ENCODE data around the gene SYT4. TPM values are rescaled to one million over a fixed set of nuclear protein-coding genes. Genes with fewer than 3 reads are reported as not detected.

SYT4 gene
- total RNA-seq, 2 donors from 2014 or later = not detected

DNA sequence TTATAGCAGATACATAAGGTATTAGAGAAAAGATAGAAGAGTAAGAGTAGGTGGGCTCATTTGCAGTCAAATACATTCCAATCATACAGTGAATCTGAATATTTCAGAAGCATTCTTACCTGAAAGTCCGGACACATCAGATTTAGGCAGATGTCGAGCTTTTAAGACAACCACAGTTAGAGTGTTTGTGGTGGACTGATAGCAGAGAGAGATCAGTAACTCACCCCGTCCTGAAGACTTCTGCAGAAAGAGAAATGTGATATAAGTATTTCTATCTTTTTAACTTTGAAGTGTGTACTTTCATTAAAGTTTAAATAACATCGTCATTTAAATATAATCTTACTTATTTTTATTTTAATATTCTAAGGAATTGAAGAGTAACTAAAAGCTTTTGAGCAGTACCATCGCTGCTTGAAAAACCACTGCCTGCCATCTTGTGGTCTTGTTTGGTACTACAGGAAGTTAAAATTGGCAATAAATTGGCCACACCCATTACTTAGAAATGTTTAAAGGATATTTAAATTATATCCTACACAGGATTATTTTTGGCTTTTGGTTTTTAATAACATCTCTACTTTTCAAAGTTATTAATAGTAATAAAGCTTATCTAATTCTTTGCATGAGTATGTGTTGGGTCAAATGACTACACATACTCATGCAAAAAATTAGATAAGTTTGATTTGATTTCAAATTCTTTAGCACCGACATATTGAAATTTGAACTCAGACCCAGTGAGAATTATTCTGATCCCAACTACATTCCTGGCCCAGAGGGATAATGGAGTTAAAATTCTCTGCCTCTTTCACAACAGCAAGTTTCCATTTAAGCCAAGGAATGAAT is 5.5 kb downstream of the SYT4 start:
- Mint-ChIP-seq H3K4me1 (ENCODE audit: low read depth) (no peaks in the 10 kb centered on the region), H3K36me3 (ENCODE audit: insufficient read depth in 2 of 2) (no peaks in the 10 kb centered on the region), H3K27ac (no peak overlapping the region), H3K4me3 (no peak overlapping the region), H3K9me3 (no peaks in the 10 kb centered on the region), H3K27me3 (ENCODE audit: low read depth) (no peaks in the 10 kb centered on the region)
- DNase-seq (peak; percentile 10 to 41), ATAC-seq (replicated peaks in 1 of 2) (no peak)

DNA sequence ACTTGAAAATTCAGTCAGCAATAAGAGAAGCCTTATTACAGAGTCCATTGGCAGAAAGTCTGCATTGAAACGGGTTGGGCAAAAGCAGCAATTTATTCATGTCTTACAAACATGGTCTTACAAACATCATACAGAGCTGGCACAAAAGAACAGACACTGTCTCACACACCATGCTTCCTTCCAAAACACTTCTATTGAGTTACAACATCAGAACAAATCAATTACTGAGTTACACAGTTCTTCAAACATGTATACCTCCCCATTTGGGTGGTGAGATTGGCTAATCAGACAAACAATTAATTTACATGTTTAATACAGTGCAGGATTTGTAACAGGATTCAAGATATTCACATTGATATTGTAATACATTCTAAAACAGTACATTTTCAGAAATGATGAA is 9.5 kb downstream of the SYT4 start:
- ATAC-seq (replicated peaks in 1 of 2) (no peak), DNase-seq (no peak)
- Mint-ChIP-seq H3K27me3 (ENCODE audit: low read depth) (no peaks in the 10 kb centered on the region), H3K9me3 (peaks cover 5 to 11% of the 10 kb centered on the region in 2 donors), H3K36me3 (ENCODE audit: insufficient read depth in 2 of 2) (no peaks in the 10 kb centered on the region), H3K4me1 (ENCODE audit: low read depth) (no peaks in the 10 kb centered on the region), H3K4me3 (no peak overlapping the region), H3K27ac (no peak overlapping the region)

DNA sequence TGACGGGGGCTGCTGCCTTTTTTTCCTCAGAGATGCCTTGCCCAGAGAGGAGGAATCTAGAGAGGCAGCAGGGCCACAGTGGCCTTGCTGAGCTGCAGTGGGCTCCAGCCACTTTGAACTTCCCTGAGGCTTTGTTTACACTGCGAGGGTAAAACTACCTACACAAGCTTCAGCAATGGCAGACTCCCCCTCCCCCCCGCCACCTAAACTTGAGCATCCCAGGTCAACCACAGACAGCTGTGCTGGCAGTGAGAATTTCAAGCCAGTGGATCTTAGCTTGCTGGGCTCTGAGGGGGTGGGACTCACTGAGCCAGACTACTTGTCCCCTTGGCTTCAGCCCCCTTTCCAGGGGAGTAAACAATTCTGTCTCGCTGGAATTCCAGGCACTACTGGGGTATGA is 11.8 kb downstream of the SYT4 start:
- Mint-ChIP-seq H3K27ac (no peak overlapping the region), H3K36me3 (ENCODE audit: insufficient read depth in 2 of 2) (no peaks in the 10 kb centered on the region), H3K4me3 (no peak overlapping the region), H3K9me3 (peaks cover 11 to 15% of the 10 kb centered on the region in 2 donors), H3K27me3 (ENCODE audit: low read depth) (no peaks in the 10 kb centered on the region), H3K4me1 (ENCODE audit: low read depth) (no peaks in the 10 kb centered on the region)
- DNase-seq (no peak), ATAC-seq (replicated peaks in 1 of 2) (no peak)

DNA sequence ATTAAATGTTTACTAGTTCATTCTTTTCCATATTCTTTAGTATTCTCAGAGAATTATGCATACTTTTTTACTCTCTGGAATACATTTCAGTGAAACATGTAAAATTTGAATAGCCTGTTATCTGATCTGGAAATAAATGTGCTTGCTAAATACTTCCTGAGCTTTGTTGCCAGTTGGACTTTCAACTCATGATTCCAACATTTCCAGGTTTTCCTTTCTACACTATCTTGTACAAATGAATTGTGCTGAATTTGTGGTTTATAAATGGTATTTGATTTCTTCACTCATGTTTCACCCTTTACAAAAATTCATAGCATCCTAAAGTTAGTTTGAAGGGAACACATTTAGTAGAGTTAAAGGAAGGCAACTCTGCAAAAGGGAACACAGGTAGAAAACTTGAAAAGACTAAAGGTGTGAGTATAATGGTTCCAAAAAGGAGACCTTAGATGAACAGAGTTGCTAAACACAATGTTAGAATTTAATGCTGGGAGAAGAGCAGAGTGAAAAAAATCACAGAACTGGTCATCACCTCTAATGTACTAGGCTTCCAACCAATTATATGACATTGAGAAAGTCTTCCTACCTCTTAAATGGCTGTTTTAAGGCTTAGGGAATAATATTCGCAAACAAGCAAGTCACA is 28.6 kb downstream of the SYT4 start:
- H3K36me3 Mint-ChIP-seq (ENCODE audit: insufficient read depth in 2 of 2) = no peaks in the 10 kb centered on the region
- no peaks in the 10 kb centered on the region for H3K4me1 Mint-ChIP-seq (ENCODE audit: low read depth)
- DNase-seq (no peak), ATAC-seq (replicated peaks in 1 of 2) (no peak)
- no peaks in the 10 kb centered on the region for H3K27me3 Mint-ChIP-seq (ENCODE audit: low read depth)
- no peak overlapping the region for H3K4me3 Mint-ChIP-seq
- H3K9me3 Mint-ChIP-seq = peaks cover 0 to 6% of the 10 kb centered on the region in 2 donors
- no peak overlapping the region for H3K27ac Mint-ChIP-seq

DNA sequence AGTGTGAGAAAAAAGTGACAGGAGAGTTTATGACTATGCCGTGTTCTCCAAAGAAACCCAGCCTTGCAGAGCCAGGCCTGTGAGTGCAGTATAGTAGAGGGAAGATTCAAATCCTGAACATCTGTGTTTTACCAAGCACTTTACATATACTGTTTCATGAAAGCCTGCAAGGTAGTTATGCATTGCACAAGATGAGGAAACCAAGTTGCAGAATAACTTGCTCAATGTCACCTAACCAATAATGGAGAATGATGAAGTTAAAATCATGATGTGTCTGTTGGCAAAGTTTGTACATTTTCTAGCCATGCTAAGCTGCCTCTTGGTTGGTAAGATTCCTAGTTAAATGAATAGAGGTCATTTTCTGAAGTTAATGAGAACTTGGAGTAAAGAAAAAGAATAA is 29.3 kb downstream of the SYT4 start:
- ATAC-seq (replicated peaks in 1 of 2) (no peak), DNase-seq (no peak)
- Mint-ChIP-seq H3K27me3 (ENCODE audit: low read depth) (no peaks in the 10 kb centered on the region), H3K9me3 (peaks cover 0 to 6% of the 10 kb centered on the region in 2 donors), H3K4me1 (ENCODE audit: low read depth) (no peaks in the 10 kb centered on the region), H3K36me3 (ENCODE audit: insufficient read depth in 2 of 2) (no peaks in the 10 kb centered on the region), H3K4me3 (no peak overlapping the region), H3K27ac (no peak overlapping the region)

DNA sequence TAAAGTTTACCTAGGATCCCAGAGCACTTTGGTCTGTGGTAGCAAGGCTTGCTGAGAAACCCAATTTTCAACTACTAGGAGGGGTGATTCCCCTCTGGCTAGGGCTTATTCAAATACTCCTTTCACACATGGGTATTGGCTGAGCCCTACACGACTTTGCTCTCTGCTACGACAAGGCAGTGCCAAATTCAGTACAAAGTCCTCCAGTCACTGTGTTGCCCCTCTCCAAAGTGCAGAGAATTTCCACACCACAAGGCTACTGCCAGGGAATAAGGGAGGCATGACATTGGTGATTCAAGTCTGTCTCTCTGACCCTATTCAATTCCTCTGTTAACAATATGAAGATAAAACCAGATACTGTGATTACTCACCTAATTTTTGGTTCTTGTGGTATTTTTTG is 38.9 kb downstream of the SYT4 start:
- peaks cover 0 to 5% of the 10 kb centered on the region in 2 donors for H3K9me3 Mint-ChIP-seq
- ATAC-seq (replicated peaks in 1 of 2) (no peak), DNase-seq (no peak)
- no peaks in the 10 kb centered on the region for H3K27me3 Mint-ChIP-seq (ENCODE audit: low read depth)
- no peaks in the 10 kb centered on the region for H3K4me1 Mint-ChIP-seq (ENCODE audit: low read depth)
- no peak overlapping the region for H3K4me3 Mint-ChIP-seq
- H3K27ac Mint-ChIP-seq = no peak overlapping the region
- H3K36me3 Mint-ChIP-seq (ENCODE audit: insufficient read depth in 2 of 2) = no peaks in the 10 kb centered on the region

DNA sequence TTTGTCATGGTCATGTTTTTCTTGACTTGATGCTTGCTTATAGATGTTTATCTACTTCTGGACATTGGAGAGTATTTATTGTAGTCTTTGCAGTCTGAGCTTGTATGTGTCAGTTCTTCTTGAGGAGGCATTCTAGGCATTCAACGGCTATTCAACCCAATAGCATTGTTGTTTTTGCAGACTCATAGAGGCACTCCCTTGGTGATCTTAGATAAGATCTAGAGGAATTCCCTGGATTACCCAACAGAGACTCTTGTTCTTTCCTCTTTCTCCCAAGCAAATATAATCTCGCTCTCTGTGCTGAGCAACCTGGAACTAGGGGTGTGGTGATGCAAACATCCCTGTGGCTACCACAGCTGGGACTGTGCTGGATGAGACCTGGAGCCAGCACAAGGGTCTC is 40.4 kb downstream of the SYT4 start:
- ATAC-seq (replicated peaks in 1 of 2) (no peak), DNase-seq (no peak)
- H3K27ac Mint-ChIP-seq = no peak overlapping the region
- no peaks in the 10 kb centered on the region for H3K36me3 Mint-ChIP-seq (ENCODE audit: insufficient read depth in 2 of 2)
- H3K4me3 Mint-ChIP-seq = no peak overlapping the region
- H3K4me1 Mint-ChIP-seq (ENCODE audit: low read depth) = no peaks in the 10 kb centered on the region
- H3K9me3 Mint-ChIP-seq = peaks cover 3 to 9% of the 10 kb centered on the region in 2 donors
- no peaks in the 10 kb centered on the region for H3K27me3 Mint-ChIP-seq (ENCODE audit: low read depth)

DNA sequence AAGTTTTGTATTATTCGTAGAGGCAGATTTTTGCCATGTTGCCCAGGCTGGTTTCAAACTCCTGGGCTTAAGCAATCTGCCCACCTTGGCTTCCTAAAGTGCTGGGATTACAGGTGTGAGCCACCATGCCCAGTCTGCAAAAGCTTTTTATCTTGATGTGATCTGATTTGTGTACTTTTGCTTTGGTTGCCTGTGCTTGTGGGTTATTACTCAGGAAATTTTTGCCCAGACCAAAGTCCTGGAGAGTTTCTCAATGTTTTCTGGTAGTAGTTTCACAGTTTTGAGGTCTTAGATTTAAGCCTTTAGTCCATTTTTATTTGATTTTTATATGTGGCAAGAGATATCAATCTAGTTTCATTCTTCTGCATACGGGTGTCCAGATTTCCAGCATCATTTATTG is 42.4 kb downstream of the SYT4 start:
- Mint-ChIP-seq H3K4me1 (ENCODE audit: low read depth) (no peaks in the 10 kb centered on the region), H3K4me3 (no peak overlapping the region), H3K27me3 (ENCODE audit: low read depth) (no peaks in the 10 kb centered on the region), H3K27ac (no peak overlapping the region), H3K36me3 (ENCODE audit: insufficient read depth in 2 of 2) (no peaks in the 10 kb centered on the region), H3K9me3 (peaks cover 3 to 10% of the 10 kb centered on the region in 2 donors)
- DNase-seq (no peak), ATAC-seq (replicated peaks in 1 of 2) (no peak)

DNA sequence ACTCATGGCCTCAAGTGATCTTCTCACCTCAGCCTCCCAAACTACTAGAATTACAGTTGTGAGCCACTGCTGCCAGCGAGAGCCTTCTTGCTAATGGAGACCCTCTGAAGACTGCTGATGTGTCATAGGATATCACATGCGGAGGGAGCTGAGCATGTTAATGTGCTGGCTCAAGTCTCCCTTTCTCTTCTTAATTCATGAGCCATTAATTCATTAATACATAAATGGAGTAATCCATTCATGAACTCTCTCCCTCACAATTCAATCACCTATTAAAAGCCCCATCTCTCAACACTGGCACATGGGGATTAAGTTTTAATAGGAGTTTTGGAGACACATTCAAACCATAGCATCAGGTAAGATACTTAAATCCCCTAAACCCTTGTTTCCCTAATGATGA is 54.8 kb downstream of the SYT4 start:
- Mint-ChIP-seq H3K4me1 (ENCODE audit: low read depth) (no peaks in the 10 kb centered on the region), H3K4me3 (no peak overlapping the region), H3K9me3 (peaks cover 5 to 11% of the 10 kb centered on the region in 2 donors), H3K27ac (no peak overlapping the region), H3K27me3 (ENCODE audit: low read depth) (no peaks in the 10 kb centered on the region), H3K36me3 (ENCODE audit: insufficient read depth in 2 of 2) (no peaks in the 10 kb centered on the region)
- no peak for DNase-seq
- no peak for ATAC-seq (replicated peaks in 1 of 2)

DNA sequence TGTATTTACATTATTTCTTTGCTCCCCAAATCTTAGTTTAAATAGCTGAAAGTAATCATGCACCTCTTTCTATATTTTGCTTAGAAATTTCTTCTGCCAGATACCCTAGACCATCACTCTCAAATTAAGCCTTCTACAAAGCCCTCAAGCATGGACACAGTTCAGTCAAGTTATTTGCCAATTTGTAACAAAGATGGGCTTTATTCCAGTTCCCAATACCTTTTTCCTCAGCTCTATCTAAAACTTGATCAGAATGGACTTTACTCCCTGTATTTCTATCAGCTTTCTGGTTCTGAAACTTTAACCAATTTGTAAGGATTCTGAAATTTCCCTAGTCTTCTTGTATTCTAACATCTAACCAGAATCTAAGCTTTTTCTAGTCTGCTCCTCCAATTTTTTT is 56.6 kb downstream of the SYT4 start:
- no peak for DNase-seq
- no peaks in the 10 kb centered on the region for H3K36me3 Mint-ChIP-seq (ENCODE audit: insufficient read depth in 2 of 2)
- no peaks in the 10 kb centered on the region for H3K4me1 Mint-ChIP-seq (ENCODE audit: low read depth)
- no peak overlapping the region for H3K27ac Mint-ChIP-seq
- H3K9me3 Mint-ChIP-seq = peaks cover 9% of the 10 kb centered on the region in 2 donors
- H3K27me3 Mint-ChIP-seq (ENCODE audit: low read depth) = no peaks in the 10 kb centered on the region
- no peak overlapping the region for H3K4me3 Mint-ChIP-seq
- ATAC-seq (replicated peaks in 1 of 2) = no peak

Other genes with a start within 250 kb of the SYT4 start
- not detected for gene RIT2, start 161.8 kb downstream of the SYT4 start, total RNA-seq